ENCODE results near the gene SPP2. TPM values are rescaled to one million over a fixed set of nuclear protein-coding genes. Genes with fewer than 3 reads are reported as not detected.

SPP2 gene
- total RNA-seq = under 1 TPM in 1 of 4 donors, not detected in 3; 0.60 TPM

- Histone ChIP-seq H3K9me3 (no peaks in the 10 kb centered on the region), H3K27me3 (no peaks in the 10 kb centered on the region), H3K4me3 (no peak within 1 kb of the TSS), H3K27ac (no peak within 1 kb of the TSS), H3K4me1 (no peaks in the 10 kb centered on the region), H3K36me3 (no peaks in the 10 kb centered on the region)
- no peak for TF ChIP-seq POLR2A (IDR thresholded peaks at IDR 0.05)
- no peak for TF ChIP-seq CTCF (IDR thresholded peaks at IDR 0.05 in 4 of 5, conservative IDR thresholded peaks at IDR 0.05 in 1 of 5)
- in situ Hi-C loops (cut with MboI; ENCODE audit: low sequenced_read_pairs in 4 of 4) = no loop called here
- DNase-seq = no peak
- intact Hi-C loops (cut with DNase I; ENCODE audit: low total_unique reads) = no loop called here
- ATAC-seq = no peak
Measured at GRCh38 chr2:234050455-234051135, at the start of gene SPP2. Gene SPP2, plus strand, starts transcription at chr2:234050702. Its CDS starts 85 bp downstream, at chr2:234050787.

GRCh38 chr2:234001380-234002160 is 48.9 kb upstream of the SPP2 start:
- ATAC-seq (no peak), DNase-seq (no peak)
- Histone ChIP-seq H3K4me3 (no peak overlapping the region), H3K4me1 (no peaks in the 10 kb centered on the region), H3K27me3 (no peaks in the 10 kb centered on the region), H3K9me3 (no peaks in the 10 kb centered on the region), H3K36me3 (no peaks in the 10 kb centered on the region), H3K27ac (no peak overlapping the region)
- TF ChIP-seq POLR2A (IDR thresholded peaks at IDR 0.05) (no peak), CTCF (IDR thresholded peaks at IDR 0.05 in 4 of 5, conservative IDR thresholded peaks at IDR 0.05 in 1 of 5) (no peak)
- intact Hi-C loops (cut with DNase I; ENCODE audit: low total_unique reads) = no loop called here
- in situ Hi-C loops (cut with MboI; ENCODE audit: low sequenced_read_pairs in 4 of 4) = no loop called here

GRCh38 chr2:234002281-234002680 is 48.2 kb upstream of the SPP2 start:
- Histone ChIP-seq H3K4me3 (no peak overlapping the region), H3K36me3 (no peaks in the 10 kb centered on the region), H3K4me1 (no peaks in the 10 kb centered on the region), H3K27me3 (no peaks in the 10 kb centered on the region), H3K27ac (no peak overlapping the region), H3K9me3 (no peaks in the 10 kb centered on the region)
- ATAC-seq = no peak
- in situ Hi-C loops (cut with MboI; ENCODE audit: low sequenced_read_pairs in 4 of 4) = no loop called here
- intact Hi-C loops (cut with DNase I; ENCODE audit: low total_unique reads) = no loop called here
- no peak for DNase-seq
- no peak for TF ChIP-seq CTCF (IDR thresholded peaks at IDR 0.05 in 4 of 5, conservative IDR thresholded peaks at IDR 0.05 in 1 of 5)
- TF ChIP-seq POLR2A (IDR thresholded peaks at IDR 0.05) = no peak

GRCh38 chr2:234003972-234004617 is 46.4 kb upstream of the SPP2 start:
- no peak for ATAC-seq
- TF ChIP-seq CTCF (IDR thresholded peaks at IDR 0.05 in 4 of 5, conservative IDR thresholded peaks at IDR 0.05 in 1 of 5) (no peak), POLR2A (IDR thresholded peaks at IDR 0.05) (no peak)

More at GRCh38 chr2:234003972-234004617, 46.4 kb upstream of the SPP2 start:
- no peak for DNase-seq
- H3K4me3 ChIP-seq = no peak overlapping the region
- in situ Hi-C loops (cut with MboI; ENCODE audit: low sequenced_read_pairs in 4 of 4) (no loop called here), intact Hi-C loops (cut with DNase I; ENCODE audit: low total_unique reads) (no loop called here)
- H3K27me3 ChIP-seq = no peaks in the 10 kb centered on the region
- H3K9me3 ChIP-seq = no peaks in the 10 kb centered on the region
- H3K27ac ChIP-seq = no peak overlapping the region
- no peaks in the 10 kb centered on the region for H3K36me3 ChIP-seq
- H3K4me1 ChIP-seq = no peaks in the 10 kb centered on the region
